AG09309 (cell line): ENCODE measurements around the gene ATP6V0D1.

Experiments used
- DNase-seq: peaks from one replicate; pipeline ENCODE4 v3.0.0-alpha.2; 2010; ENCODE audit warnings: low read depth
- H3K4me3 ChIP-seq: 2 replicates; pipeline ENCODE4 v1.5.1; 2011; ENCODE audit warnings: mild to moderate bottlenecking, low read depth, low read length, moderate library complexity; ENCODE audit not compliant: control insufficient read depth
- CTCF ChIP-seq: IDR thresholded peaks from 2 replicates; pipeline ENCODE4 v1.5.1; 2011; ENCODE audit warnings: mild to moderate bottlenecking, low read depth, low read length, inconsistent platforms; ENCODE audit not compliant: insufficient read depth, control insufficient read depth; ENCODE audit errors: missing control alignments

The ATP6V0D1 gene

GRCh38 chr16:67445126-67445426 lies 35.9 kb downstream of the ATP6V0D1 start:
- H3K4me3 ChIP-seq: no peak overlapping the region
- no peak for DNase-seq
- no peak for TF ChIP-seq CTCF

- TF ChIP-seq CTCF: no peak
These were observed 36.5 kb downstream of the ATP6V0D1 start for GRCh38 chr16:67444259-67445125.

GRCh38 chr16:67443265-67443664 lies 37.7 kb downstream of the ATP6V0D1 start:
- DNase-seq: no peak
- H3K4me3 ChIP-seq: no peak overlapping the region
- TF ChIP-seq CTCF: no peak

More at GRCh38 chr16:67444259-67445125, 36.5 kb downstream of the ATP6V0D1 start:
- no peak overlapping the region for H3K4me3 ChIP-seq
- no peak for DNase-seq

- no peak for TF ChIP-seq CTCF
- H3K4me3 ChIP-seq: no peak overlapping the region
- DNase-seq: no peak
These were observed 38.2 kb downstream of the ATP6V0D1 start for GRCh38 chr16:67442581-67443255.

- no peak for DNase-seq
- no peak for TF ChIP-seq CTCF
- H3K4me3 ChIP-seq: no peak overlapping the region
These were observed 39.0 kb downstream of the ATP6V0D1 start for GRCh38 chr16:67441907-67442306.

- no peak overlapping the region for H3K4me3 ChIP-seq
- no peak for DNase-seq
- no peak for TF ChIP-seq CTCF
These were observed 39.6 kb downstream of the ATP6V0D1 start for GRCh38 chr16:67441271-67441753.
